HG03135 (cell line): Measurements from ENCODE around the gene REL.
"Not testable (repeated sequence)": the region's sequence is repeated elsewhere in the genome, so short reads cannot be mapped to it uniquely, and the experiment has no call there.

Experiments
- ATAC-seq: cut with Tn5 transposase; IDR thresholded peaks from one replicate; pipeline ENCODE4 v1.9.1; 2021; ENCODE audit warnings: mild to moderate bottlenecking, moderate library complexity; ENCODE audit not compliant: unreplicated experiment

REL gene

DNA sequence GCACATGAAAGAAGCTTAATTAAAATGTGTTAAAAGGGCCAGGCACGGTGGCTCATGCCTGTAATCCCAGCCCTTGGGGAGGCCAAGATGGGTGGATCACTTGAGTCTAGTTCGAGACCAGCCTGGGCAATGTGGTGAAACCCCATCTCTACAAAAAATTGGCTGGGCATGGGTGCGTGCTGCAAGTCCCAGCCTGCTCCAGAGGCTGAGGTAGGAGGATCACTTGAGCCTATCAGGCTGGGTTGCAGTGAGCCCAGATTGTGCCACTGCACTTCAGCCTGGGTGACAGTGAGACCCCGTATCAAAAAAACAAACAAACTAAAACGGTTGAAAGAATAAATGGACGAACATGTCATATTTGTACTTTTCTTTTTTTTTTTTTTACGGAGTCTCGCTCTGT lies 26.0 kb downstream of the REL start:
- ATAC-seq = no peak

DNA sequence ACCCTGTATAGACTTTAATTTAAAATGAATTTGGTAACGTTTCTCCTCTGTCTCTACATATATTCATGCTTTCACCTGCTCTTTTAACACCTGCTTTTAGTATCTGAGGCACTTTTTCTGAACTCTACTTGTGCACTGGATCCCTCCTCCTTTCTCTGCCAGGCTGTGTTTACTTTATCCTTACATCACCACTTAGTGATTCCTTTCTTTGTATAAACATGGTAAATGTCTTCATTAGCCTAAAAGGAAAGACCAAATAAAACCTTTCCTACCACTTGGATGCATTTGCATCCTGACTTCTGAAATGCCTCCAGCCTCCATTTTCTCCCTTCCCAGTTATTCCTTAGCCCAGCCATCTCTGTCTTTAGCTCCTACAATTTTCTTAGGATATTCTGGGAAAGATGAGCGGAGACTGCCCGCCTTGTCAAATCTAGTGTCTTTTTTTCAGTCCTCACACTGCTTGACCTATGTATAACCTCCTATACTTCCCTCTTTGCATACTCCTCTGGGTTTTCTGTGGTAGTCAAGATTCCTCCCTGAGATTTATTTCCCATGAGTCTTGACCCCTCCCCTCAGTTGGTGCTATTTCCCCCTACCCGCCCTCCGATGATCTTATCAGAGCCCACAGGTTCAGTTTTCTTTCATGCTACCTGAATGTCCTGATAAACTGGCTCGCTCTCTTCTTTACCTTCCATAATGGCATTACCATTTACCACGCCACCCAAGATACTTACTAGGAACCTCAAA lies 44.8 kb downstream of the REL start:
- no peak for ATAC-seq

GRCh38 chr2:60926741-60927552 lies 45.6 kb downstream of the REL start:
- ATAC-seq = no peak

DNA sequence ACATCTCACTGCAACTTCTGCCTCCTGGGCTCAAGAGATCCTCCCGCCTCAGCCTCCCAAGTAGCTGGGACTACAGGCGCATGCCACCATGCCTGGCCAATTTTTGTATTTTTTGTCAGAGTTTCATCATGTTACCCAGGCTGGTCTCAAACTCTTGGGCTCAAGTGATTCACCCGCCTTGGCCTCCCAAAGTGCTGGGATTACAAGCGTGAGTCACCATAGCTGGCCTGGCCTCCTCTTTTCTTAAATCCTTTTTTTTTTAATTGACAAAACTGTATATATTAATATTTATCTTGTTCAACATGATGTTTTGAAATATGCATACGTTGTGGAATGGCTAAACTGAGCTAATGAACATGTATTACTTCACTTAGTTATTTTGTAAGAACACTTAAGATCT lies 50.7 kb downstream of the REL start:
- ATAC-seq = not testable (repeated sequence)

DNA sequence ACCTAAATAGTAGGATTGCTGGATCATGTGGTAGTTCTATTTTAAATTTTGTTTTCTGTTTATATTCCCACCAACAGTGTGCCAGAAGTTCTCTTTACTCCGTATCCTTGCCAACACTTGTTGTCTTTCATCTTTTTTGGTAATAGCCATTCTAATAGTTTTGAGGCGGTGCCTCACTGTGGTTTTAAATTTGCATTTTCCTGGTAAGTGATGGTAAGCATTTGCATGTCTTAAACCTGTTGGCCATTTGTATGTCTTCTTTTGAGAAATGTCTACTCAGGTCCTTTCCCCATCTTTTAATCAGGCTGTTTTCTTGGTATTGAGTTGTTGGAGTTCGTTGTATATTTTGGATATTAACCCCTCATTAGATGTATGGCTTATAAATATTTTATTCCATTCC lies 51.6 kb downstream of the REL start:
- no peak for ATAC-seq

DNA sequence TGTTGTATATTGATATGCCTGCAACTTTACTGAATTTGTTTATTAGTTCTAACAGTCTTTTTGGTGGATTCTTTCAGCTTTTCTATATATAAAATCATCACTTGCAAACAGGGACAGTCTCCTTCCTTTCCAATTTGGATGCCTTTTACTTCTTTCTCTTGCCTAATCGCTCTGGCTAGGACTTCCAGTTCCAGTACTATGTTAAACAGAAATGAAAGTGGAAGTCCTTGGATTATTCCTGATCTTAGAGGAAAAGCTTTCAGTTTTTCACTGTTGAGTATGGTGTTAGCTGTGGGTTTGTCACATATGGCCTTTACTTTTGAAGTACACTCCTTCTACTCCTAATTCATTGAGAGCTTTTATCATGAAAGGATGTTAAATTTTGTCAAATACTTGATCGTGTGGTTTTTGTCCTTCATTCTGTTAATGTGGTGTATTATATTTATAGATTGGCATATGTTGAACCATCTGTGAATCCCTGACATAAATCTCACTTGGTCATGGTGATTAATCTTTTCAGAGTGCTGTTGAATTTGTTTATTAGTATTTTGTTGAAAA lies 52.9 kb downstream of the REL start:
- ATAC-seq = no peak

GRCh38 chr2:60936757-60937156 lies 55.4 kb downstream of the REL start:
- no peak for ATAC-seq

DNA sequence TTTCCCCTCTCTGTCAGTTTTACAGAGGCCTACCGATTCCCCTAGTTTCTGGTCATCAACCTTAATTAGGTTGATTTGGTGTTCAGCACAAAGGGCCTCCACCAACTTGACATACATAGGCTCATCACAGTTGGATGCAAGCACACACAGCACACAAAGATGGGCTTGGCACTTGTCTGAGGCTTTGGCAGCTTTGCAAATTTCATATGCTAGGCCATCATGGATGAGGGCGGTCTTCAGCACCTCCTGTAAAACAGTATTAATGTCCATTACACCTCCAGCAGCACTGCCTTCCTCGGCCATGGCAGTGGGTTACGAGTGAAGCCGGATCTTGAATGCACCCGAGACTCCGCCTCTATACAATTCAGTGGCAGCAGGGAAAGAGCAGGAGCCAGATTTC lies 56.9 kb downstream of the REL start:
- no peak for ATAC-seq

DNA sequence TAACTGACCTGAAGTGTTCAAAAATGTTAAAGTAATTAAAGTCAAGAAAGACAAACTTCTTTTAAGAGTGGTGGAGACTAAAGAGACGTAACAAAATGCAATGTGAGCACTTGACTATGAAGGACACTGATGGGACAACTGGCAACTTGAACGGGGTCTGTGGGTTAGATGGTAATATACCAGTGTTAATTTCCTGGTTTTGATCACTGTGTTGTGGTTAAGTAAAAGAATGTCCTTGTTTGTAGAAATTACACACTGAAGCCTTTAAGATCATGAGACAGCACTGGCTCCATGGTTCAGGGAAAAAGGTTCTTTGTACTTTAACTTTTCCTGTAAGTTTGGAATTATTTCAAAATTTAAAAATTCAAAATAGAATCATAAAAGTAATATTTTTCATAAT lies 58.2 kb downstream of the REL start:
- ATAC-seq = no peak

DNA sequence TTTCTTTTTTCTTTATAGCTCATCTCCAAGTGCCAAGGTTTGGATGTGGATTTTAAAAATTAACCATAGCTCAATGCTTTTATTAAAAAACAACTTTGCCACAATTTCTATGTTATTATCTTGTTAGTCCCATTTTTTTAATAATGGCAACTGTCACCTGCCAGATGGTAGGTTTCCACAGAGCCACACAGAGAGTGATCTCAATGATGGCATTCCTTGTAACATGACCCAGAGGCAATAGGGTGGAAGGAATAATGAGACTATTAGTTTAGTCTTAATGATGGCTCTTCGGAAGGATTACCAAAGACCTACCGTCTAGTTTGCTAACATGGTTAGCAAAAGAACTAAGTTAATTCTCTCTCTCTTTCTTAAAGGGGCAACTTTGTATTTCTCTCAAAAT lies 64.0 kb downstream of the REL start:
- no peak for ATAC-seq

DNA sequence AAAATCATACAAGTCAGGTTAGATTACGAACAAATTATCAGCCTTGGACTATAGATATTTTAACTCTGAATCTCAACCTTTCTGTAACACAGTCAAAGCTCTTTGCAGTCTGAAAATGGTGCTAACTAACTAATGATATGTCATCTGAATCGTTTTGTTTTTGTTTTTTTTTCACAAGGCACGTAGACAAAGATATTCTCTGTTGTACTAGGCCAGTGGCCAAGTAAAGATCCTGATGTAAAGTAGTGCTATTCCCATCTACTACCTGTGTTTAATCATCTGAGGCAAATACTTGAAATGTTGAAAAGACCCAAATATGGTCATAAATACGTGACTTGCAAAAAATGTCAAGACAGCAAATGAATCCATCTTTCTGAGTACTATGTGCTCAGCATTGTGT lies 65.7 kb downstream of the REL start:
- ATAC-seq = no peak

DNA sequence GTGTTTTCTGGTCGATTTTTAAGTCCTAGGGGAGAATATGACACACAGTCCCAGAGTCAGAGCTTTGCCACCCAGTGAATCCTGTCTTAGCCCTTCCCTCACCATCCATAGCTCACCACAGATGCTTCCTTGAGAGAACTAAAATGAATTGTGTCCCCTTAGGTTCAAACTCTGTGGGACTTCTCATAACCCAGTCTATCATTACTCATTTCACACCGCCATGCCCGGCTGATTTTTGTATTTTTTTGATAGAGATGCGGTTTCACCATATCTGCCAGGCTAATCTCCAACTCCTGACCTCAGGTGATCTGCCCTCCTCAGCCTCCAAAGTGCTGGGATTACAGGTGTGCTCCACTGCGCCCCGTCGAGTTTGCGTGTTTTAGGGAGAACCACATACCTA lies 66.8 kb downstream of the REL start:
- no peak for ATAC-seq

GRCh38 chr2:60948926-60949579 lies 67.7 kb downstream of the REL start:
- no peak for ATAC-seq

GRCh38 chr2:60954139-60954538 lies 72.8 kb downstream of the REL start:
- ATAC-seq = no peak

- no peak for ATAC-seq
Observed at GRCh38 chr2:60957224-60957623, 75.8 kb downstream of the REL start.

- no peak for ATAC-seq
Observed at GRCh38 chr2:60957643-60958042, 76.3 kb downstream of the REL start.

GRCh38 chr2:60958361-60958760 lies 77.0 kb downstream of the REL start:
- no peak for ATAC-seq

GRCh38 chr2:60958800-60959199 lies 77.4 kb downstream of the REL start:
- ATAC-seq = no peak

- no peak for ATAC-seq
Observed at GRCh38 chr2:60959501-60959900, 78.1 kb downstream of the REL start.

GRCh38 chr2:60960706-60961105 lies 79.3 kb downstream of the REL start:
- no peak for ATAC-seq

GRCh38 chr2:60961457-60961856 lies 80.1 kb downstream of the REL start:
- no peak for ATAC-seq

- ATAC-seq = no peak
Observed at GRCh38 chr2:60962528-60962927, 81.2 kb downstream of the REL start.
